NCI-H128 (cell line): Measurements from ENCODE around the gene SLC19A2.
A peak's percentile ranks its signal among the peaks of the same experiment; 100 is the strongest.
"Not testable (repeated sequence)": the region's sequence is repeated elsewhere in the genome, so short reads cannot be mapped to it uniquely, and the experiment has no call there.

ENCODE experiments used
- DNase-seq: peaks from one replicate; lab custom pipeline; 2025; ENCODE audit not compliant: unreplicated experiment; lab: John Stamatoyannopoulos, UW

The SLC19A2 gene

GRCh38 chr1:169509354-169509753 is 23.6 kb upstream of the SLC19A2 start:
- no peak for DNase-seq

DNA sequence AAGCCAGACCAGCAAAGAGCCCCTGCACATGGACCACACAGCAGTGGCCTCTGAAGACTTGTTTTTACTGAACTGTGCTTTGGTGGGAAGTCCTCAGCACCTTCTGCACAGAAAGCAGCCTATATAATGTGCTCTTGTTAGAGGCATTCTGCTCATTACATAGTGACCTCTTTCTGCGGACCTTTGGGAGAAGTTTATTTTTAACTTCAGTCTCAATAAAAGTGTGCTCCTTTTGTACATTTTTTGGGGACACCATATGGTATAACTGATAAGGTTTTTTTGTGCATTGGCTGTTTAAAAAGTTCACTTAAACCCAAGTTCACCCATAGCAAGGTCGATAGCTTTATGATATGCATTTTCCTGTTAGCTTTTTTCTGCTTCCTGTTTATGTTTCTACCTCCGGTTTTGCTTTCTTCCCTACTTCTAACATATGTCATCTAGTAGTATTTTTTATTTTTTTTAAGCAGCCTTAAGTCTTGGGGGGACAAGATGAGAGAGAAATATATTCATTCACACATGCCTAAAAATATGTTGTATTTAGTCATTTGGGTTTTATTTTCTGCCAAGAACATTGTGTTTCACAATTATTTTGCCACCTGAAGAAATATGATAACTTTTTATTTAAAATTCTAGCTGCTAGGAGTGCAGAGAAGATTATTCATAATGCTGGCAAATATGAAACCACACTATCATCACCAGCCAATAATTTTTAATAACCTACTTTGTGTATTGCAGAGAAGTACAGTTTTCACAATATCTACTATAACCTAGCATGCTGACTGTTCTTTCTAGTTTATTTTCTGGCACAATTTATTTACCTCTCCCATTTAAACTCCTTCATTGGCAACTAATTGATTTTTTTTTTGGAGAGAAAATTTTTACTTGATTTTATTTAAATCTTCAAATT is 22.9 kb upstream of the SLC19A2 start:
- no peak for DNase-seq

- no peak for DNase-seq
These were observed 21.7 kb upstream of the SLC19A2 start for GRCh38 chr1:169507413-169507812.

DNA sequence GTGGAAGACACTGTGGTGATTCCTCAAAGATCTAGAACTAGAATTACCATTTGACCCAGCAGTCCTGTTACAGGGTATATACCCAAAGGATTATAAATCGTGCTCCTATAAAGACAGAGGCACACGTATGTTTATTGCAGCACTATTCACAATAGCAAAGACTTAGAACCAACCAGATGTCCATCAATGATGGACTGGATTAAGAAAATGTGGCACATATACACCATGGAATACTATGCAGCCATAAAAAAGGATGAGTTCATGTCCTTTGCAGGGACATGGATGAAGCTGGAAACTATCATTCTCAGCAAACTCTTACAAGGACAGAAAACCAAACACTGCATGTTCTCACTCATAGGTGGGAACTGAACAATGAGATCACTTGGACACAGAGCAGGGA is 17.9 kb upstream of the SLC19A2 start:
- DNase-seq, result not testable (repeated sequence)

DNA sequence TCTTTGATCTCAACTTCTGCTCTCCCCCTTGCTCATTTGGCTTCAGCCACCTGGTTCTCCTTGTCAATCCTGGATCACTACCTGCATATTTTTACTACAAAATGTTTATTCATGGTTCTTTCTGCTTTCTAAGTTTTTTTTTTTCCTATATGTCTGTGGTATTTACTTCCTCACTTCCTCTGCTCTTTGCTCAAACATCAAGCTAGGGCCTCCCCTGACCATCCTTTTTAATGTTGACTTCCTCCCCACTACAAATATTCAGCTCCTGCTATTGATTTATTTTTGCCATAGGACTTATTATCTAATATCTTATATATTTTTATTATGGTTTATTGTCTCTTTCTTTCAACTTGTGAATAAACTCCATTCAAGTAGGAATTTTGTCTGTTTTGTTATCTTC is 14.1 kb upstream of the SLC19A2 start:
- no peak for DNase-seq

GRCh38 chr1:169497317-169497716 is 11.6 kb upstream of the SLC19A2 start:
- no peak for DNase-seq

- DNase-seq, result no peak
These were observed 10.2 kb upstream of the SLC19A2 start for GRCh38 chr1:169495916-169496315.

DNA sequence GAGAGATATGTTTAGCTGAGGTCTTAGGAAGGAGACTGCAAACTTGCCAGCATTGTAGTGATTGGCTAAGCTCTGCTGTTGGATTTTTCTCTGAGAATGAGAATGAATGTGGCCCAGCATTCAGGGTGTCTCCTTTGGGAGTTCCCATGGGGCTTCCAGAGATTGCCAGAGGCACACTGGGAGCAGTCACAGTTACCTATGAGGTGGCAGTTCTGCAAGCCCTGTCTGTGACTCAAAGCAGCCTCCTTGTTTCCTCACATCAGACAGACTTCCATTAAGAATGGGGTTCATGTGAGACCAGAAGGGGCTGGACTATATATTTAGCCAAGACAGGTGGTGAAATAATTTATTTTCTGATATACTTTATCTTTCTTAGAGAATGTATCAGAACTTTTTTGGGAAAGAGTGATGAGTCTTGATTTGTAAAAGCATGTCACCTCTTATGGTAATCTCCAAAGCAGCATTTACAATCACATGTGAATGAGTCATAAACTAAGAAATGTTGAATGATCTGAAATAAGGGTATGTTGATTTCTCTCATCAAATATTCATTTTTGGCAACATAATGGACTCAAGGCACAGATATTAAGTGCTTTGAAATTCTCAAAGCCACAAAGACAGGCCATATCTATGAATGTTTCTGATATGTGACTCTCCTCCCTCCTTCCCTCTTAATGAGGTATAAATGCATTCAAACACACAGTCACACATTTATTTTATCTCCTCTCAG is 9.5 kb upstream of the SLC19A2 start:
- DNase-seq, result no peak

GRCh38 chr1:169494343-169494742 is 8.6 kb upstream of the SLC19A2 start:
- no peak for DNase-seq

DNA sequence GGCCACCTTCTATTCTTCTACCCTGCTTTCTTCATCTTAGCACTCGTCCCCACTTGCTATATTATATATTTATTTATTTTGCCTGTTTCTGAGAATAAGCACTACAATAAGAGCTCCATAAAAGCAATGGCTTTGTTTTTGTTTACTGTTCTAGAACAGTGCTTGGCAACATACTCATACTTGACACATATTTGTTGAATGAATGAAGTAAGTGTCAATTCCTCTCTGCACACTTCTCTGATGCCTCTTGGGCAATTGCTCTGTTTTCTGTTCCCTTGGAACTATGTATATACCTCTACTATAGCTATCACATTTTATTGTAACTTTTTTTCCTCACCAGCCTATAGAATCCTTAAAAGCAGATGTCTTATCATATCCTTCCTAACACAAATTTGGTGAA is 7.5 kb upstream of the SLC19A2 start:
- no peak for DNase-seq

DNA sequence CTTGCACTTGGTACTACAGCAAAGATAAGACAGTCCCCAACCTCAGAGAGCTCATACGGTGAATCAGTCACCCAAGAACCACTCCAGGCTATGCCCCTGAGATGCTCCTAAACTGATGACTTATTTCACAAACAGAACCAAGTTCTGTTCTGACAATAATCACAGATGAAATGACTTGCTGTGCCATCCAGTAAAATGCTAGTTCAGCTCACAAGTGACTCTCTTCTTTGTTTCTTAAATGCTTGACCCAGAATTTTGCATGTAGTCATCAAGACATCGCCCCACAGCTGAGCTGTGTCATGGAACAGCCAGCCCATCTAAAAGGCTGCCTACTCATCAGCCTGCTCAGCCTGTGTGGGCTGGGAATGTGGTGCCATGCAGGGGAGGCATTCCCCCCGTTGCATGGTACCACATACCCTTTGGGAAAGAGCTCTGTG is 6.1 kb upstream of the SLC19A2 start:
- no peak for DNase-seq

DNA sequence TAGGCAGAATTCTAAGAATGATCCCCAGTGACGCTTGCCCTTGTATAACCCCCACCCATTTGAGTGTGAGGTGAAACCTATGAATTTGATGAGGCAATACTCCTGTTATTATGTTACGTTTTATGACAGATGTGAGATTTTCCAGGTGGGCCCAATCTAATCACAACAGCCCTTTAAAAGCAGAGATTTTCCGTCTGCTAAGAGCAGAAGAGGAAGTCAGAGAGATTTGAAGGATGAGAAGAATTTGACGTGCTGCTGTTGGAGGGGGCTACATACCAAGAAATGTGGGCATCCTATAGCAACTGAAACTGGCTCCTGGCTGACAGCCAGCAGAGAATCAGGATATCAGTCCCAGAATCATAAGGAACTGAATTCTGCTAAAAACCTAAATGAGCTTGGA is 2.4 kb upstream of the SLC19A2 start:
- DNase-seq, result no peak

DNA sequence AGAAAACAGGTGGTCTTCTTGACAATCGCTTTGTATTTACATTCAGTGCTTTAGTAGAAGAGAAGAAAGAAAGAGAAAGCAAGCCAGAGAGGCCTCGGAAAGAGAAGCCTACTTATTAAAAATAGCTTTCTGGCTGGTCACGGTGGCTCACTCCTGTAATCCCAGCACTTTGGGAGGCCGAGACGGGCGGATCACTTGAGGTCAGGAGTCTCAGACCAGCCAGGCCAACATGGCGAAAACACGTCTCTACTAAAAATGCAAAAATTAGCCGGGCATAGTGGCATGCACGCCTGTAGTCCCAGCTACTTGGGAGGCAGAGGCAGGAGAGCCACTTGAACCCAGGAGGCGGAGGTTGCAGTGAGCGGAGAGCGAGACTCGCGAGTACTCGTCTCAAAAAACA is 1.8 kb upstream of the SLC19A2 start:
- DNase-seq, result no peak

DNA sequence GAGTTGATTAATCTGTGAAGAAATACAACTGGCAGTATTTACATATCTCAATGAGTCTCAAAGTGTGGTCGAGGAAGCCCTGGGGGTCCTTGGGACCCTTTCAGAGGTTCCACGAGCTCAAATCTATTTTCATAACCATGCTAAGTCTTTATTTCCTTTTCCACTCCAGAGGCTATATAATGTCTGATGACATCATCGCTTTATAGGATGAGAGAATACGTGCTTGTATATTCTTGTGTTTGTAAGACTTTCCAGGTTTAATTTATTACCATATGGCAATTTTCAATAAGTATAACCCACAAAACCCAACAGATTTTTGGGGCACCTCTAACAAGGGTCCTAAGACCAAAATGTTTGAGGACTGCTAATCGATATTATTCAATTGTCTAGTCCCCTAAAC is 1.4 kb upstream of the SLC19A2 start:
- DNase-seq, result no peak

GRCh38 chr1:169486281-169487051 is 722 bp upstream of the SLC19A2 start:
- no peak for DNase-seq

GRCh38 chr1:169484683-169485430 is 887 bp downstream of the SLC19A2 start:
- no peak for DNase-seq

DNA sequence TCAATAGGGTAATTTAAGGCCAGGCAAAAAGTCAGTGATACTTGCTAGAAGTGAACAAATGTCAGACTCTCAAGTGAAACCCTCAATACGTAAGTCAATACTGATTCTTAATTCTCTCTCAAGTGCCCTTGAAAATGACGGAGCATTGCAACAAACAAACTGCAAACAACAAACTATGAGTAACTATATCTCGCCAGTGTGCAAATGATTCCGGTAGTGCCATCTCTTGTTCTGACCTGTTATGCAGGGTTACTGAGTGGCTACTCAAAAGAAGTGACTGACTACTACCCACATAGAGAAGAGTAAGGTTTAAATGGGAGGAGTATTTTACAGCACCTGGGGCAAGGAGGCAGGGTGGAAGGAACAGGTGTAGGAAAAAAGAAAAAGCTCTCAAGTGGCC is 1.6 kb downstream of the SLC19A2 start:
- peak; percentile 55 for DNase-seq

DNA sequence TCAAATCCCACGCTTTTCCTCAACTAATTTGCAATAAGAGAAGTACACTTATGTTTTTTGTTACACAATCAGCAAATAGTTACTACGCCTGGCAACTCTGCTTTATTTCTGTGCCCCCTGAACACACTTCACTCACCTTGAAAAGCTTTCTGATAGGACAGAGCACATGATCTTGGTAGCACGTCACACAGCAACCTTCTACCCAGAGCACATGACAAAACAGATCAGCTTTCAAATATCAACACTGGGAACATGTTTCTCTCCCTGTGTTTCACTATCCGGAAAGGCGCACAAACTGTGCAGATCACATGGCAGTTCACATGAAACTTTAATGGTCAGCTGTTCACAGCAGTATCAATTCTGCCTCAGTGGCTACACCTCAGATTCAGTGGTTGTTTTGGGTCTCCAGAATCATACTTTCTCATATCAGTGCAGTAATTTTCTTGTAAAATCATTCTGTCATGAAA is 2.2 kb downstream of the SLC19A2 start:
- DNase-seq, result no peak

DNA sequence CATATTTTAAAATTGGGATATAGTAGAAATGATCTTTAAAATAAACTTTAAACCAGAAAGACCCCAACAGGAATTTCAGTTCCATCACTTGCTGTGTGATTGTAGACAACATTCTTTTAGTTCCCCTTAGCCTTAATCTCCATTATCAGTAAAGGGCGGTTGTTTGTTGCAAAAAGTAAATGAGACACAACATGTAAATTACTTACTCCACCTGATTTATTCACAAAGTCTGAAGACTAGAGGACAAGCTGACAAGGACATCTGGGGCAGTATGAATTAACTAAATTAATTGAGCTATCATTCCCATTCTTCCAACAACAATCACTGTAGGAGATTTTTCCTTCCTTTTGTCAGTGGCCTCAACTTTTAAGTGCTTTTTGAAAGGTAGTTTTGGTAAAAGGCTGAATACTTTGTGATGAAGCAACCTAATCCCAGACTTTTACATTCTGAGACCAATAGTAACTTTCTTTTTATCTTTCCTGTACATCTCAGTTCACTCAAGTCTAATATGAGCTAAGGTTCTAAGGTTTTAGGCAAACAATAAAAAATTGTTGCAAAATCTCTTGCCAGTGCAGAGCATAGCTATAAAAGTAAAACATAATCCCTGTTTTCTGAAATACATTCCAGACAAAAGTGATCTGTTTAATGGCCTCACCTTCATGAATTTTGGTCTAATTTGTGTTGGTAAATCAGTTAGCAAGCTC is 6.2 kb downstream of the SLC19A2 start:
- no peak for DNase-seq

DNA sequence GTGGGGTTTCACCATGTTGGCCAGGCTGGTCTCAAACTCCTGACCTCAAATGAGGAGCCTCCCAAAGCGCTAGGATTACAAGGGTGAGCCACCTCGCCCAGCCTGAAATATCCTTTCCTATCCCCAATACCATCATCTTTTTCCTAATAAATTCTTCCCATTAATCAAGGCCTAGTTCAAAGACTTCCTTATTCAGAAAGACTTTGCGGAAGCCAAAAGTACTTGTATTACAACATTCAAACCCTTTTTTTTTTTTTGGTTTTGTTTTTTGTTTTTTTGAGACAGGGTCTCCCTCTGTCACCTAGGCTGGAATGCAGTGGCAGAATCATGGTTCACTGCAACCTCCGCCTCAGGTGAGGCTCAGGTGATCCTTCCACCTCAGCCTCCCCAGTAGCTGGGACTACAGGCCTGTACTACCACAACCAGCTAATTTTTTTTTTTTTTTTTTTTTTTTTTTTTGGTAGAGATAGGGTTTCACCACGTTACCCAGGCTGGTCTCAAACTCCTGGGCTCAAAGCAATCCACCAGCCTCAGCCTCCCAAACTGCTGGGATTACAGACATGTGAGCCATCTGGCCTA is 7.6 kb downstream of the SLC19A2 start:
- no peak for DNase-seq
